ENCODE measurements around the gene TMEM52B. TPM values are rescaled to one million over a fixed set of nuclear protein-coding genes. Genes with fewer than 3 reads are reported as not detected.

Gene TMEM52B
- total and polyA plus RNA-seq, 7 donors: not detected

GRCh38 chr12:10135126-10135525, 43.7 kb upstream of the TMEM52B start:
- 51 to 56% (median 52%) methylated on average over 4 of the region's 4 CpGs for WGBS, 3 donors
- intact Hi-C loops (cut with DNase I): loop anchor here in 1 of 2 donors (5.0 kb wide), 1 partner anchor 388 kb away; no protein-coding TSS in a partner anchor

GRCh38 chr12:10136637-10137205, 42.1 kb upstream of the TMEM52B start:
- 65 to 76% (median 70%) methylated on average over 13 of the region's 13 CpGs for WGBS, 3 donors
- Histone ChIP-seq H3K4me3 (no peak overlapping the region), H3K27ac (no peak overlapping the region), H3K36me3 (ENCODE audit: insufficient read depth in 1 of 2, low read depth in 1 of 2) (no peaks in the 10 kb centered on the region), H3K4me1 (no peaks in the 10 kb centered on the region), H3K27me3 (ENCODE audit: insufficient read depth in 3 of 3, low read length in 2 of 3) (peaks cover 0 to 2% (median 0%) of the 10 kb centered on the region in 3 donors), H3K9me3 (no peaks in the 10 kb centered on the region)
- DNase-seq (no peak), ATAC-seq (no peak)
- no peak for TF ChIP-seq CTCF (IDR thresholded peaks at IDR 0.05)
- intact Hi-C loops (cut with DNase I): loop anchor here in 1 of 2 donors (5.0 kb wide), 1 partner anchor 389 kb away; no protein-coding TSS in a partner anchor

More at GRCh38 chr12:10135126-10135525, 43.7 kb upstream of the TMEM52B start:
- H3K27me3 ChIP-seq (ENCODE audit: insufficient read depth in 3 of 3, low read length in 2 of 3): peaks cover 0 to 2% (median 0%) of the 10 kb centered on the region in 3 donors
- no peaks in the 10 kb centered on the region for H3K4me1 ChIP-seq
- no peak for ATAC-seq
- DNase-seq: no peak
- no peak for TF ChIP-seq CTCF (IDR thresholded peaks at IDR 0.05)
- H3K9me3 ChIP-seq: no peaks in the 10 kb centered on the region
- no peak overlapping the region for H3K4me3 ChIP-seq
- no peak overlapping the region for H3K27ac ChIP-seq
- no peaks in the 10 kb centered on the region for H3K36me3 ChIP-seq (ENCODE audit: insufficient read depth in 1 of 2, low read depth in 1 of 2)

- H3K36me3 ChIP-seq (ENCODE audit: insufficient read depth in 1 of 2, low read depth in 1 of 2): no peaks in the 10 kb centered on the region
- H3K4me3 ChIP-seq: no peak overlapping the region
- ATAC-seq: no peak
- peak; percentile 45 for TF ChIP-seq CTCF (IDR thresholded peaks at IDR 0.05)
- intact Hi-C loops (cut with DNase I): loop anchor here in 1 of 2 donors (5.0 kb wide), 1 partner anchor 108 kb away; the partner anchor contains the start of gene CLEC9A
- no peaks in the 10 kb centered on the region for H3K9me3 ChIP-seq
- 8 to 18% (median 16%) methylated on average over 2 of the region's 2 CpGs for WGBS, 3 donors
- no peak for DNase-seq
- no peak overlapping the region for H3K27ac ChIP-seq
- H3K4me1 ChIP-seq: no peaks in the 10 kb centered on the region
- peaks cover 0 to 2% (median 0%) of the 10 kb centered on the region in 3 donors for H3K27me3 ChIP-seq (ENCODE audit: insufficient read depth in 3 of 3, low read length in 2 of 3)
Measured at GRCh38 chr12:10140001-10140400, 38.8 kb upstream of the TMEM52B start.

GRCh38 chr12:10142976-10143589, 35.7 kb upstream of the TMEM52B start:
- DNase-seq: no peak
- no peaks in the 10 kb centered on the region for H3K9me3 ChIP-seq
- TF ChIP-seq CTCF (IDR thresholded peaks at IDR 0.05): no peak
- H3K27ac ChIP-seq: no peak overlapping the region
- H3K27me3 ChIP-seq (ENCODE audit: insufficient read depth in 3 of 3, low read length in 2 of 3): no peaks in the 10 kb centered on the region
- H3K4me3 ChIP-seq: no peak overlapping the region
- 0 to 39% (median 0%) methylated on average over 1 of the region's 1 CpG for WGBS, 3 donors
- intact Hi-C loops (cut with DNase I): loop anchor here in 1 of 2 donors (5.0 kb wide), 1 partner anchor 111 kb away; the partner anchor contains the start of gene CLEC9A
- H3K4me1 ChIP-seq: no peaks in the 10 kb centered on the region
- H3K36me3 ChIP-seq (ENCODE audit: insufficient read depth in 1 of 2, low read depth in 1 of 2): no peaks in the 10 kb centered on the region
- peak; percentile 37 to 68 (median 62) for ATAC-seq

Measured in psoas muscle (tissue), 8 donors.